Retina (tissue), 1 donor: ENCODE measurements around the gene QRFPR.
"Not testable (repeated sequence)": the region's sequence is repeated elsewhere in the genome, so short reads cannot be mapped to it uniquely, and the experiment has no call there.

Experiments used
- DNase-seq: peaks from one replicate; pipeline ENCODE4 v3.0.0-alpha.2; 2016

QRFPR gene

DNA sequence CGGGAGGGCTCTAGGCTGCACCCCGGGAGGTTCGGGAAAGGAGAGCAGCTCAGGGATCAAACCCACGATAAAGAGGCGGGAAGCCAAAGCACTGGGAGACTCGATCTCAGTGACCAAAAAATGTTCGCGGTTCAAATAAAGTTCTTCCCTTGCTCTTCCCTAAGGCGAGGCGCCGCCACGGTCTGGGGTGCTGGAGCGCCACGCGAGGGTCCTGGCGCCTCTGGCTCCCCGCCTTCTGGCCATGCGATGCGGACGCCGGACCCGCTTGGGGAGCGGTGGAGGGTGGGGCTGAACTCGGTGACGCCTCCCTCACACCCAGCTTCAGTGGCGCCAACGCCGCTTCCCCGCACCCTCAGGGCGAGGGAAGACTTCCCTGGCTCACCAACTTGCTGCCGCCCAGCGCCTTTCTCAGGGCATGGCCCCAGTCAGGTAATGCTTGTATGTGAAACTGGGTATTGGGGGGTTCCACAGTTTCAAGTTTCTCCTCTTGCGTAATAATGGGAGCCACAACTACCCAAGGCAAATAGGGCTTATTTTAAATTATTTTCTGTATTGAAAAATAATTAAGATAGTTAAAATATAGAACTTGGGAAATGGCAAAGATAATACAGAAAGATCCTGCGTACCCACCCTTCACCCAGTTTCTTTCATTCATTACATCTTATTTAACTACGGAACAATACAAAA, at the start of gene QRFPR:
TSS of gene QRFPR (minus strand) at position 243 of the 687 bp plus-strand sequence. CDS start 371 bp downstream, outside the sequence.
- DNase-seq, result no peak

DNA sequence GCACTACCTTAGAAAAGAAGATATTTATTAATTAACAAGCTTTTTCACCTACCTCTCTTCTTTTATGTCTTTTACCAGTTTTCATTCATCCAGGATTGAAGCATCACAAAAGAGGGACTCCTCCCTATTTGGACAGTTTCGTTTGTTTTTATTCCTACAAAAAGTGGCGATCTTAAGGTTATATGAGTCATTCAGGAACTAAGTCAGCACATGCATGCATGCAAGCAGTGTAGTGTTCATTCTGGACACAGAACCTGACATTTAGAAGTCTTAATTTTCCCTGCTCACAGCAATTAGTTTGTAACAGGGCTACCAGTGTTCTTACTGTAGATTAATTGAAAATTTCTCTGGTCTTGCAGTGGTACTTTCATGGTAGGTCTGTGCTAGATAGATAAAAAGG, 47.9 kb upstream of the QRFPR start:
- DNase-seq, result no peak

DNA sequence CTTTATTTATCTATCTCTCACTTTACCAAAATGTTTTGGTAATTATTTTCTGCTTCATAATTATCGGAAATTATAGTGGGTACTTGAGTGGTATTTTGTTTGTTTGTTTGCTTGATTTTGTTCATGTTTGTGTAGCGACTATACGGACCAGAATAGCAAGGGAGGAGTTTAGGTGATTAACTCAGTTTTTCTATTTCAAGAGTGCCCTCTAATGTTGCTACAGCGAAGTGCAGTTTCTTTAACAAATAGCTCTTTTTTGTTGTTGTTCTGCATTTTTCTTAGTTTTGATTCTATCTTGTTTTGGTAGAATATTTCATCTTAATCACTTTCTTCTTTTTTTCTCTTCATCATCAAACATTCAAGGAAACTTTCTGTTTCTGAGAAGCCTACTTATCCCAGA, 40.8 kb upstream of the QRFPR start:
- no peak for DNase-seq

DNA sequence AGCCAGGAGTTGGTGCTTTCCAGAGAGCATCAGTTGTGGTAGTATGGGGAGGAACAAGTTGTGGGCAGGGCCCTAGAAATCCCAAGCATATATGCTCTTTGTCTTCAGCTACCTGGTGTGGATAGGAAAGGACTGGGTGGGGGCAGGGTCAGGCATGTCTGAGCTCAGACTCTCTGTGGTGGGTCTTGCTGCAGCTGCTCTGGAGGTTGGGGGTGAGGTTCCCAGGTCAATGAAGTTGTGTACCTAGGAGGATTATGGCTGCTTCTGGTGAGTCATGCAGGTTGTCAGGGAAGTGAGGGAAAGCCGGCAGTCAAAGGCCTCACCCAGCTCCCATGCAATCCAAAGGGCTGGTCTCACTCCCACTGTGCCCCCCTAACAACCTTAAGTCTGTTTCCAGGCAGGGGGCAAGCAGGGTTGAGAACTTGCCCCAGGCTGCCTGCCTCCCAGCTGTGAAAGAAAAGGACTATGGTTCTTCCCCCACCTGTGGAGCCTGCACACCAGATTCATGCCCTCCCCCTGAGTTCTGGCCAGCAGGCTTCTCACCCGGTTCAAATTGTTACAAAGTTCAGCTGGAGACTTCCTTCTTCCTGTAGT, 30.4 kb upstream of the QRFPR start:
- no peak for DNase-seq

DNA sequence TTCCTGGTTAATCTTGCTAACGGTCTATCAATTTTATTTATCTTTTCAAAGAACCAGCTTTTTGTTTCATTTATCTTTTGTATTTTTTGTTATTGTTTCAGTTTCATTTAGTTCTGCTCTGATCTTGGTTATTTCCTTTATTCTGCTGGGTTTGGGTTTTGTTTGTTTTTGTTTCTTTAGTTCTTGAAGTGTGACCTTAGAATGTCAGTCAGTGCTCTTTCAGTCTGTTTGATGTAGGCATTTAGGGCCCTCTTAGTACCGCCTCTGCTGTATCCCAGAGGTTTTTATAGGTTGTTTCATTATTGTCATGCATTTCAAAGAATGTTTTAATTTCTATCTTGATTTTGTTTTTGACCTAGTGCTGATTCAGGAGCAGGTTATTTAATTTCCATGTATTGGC, 27.7 kb upstream of the QRFPR start:
- not testable (repeated sequence) for DNase-seq

DNA sequence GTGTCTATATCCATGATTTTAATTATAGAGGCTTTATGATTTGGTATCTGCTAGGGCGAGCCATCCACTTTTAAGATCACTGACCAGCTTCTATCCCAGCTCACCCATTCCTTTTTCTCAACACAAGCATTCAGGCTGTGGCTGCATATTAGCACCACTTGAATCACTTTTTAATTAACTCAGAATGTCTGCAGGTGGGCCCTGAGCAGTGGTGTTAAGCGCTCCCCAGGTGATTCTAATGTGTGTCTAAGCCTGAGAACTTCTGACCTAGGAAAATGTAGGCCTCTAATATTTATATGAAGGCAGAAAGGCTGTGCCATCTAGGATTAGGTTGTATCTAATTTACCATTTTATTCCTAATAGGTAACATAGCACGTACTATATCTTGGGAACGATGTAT, 19.8 kb upstream of the QRFPR start:
- DNase-seq, result no peak

DNA sequence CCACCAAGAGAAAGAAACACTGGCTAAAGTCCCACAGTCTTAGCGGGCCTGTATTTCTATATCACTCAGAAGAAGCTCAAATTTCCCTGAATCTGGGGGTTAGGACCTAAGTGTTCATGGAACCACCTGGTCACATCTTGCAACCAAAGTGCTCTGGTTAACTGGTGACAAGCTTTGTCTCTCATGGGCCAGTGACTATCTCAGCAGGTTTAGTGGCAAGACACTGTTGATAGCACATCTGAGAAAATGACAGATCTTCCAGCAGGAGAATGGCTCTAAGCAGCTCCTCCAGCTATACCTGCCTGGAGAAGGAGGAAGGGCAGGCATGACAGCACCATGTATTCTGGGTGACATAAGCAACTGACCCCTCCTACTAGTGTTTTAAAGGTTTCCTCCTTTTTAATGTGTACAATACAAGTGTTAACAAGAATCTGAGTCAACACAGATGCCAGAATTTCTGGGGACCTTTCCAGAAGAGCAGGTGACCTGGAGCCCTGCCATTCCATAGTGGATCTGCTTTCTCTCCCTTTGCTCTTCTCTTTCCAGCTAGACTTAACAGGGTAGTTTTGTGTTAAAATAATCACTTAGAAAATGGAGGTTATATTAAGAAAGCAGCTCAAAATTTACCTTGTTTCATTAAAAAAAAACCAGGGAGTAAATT, 17.3 kb upstream of the QRFPR start:
- no peak for DNase-seq

DNA sequence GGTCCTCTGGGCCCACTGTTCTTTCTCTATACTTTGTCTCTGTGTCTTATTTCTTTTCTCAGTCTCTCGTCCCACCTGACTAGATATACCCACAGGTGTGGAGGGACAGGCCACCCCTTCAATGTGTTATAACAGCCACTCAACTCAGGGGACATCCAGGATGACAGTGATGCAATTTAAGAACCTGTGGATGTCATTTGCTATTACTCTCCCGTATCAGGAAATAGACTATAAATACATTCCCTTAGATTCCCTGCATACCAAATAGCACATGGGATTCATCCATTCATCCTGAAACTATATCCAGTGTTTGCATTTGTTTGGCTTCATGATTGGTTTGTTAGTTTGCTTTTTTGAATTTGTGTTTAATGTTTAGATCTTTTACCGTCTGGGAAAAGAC, 16.6 kb upstream of the QRFPR start:
- DNase-seq, result no peak

DNA sequence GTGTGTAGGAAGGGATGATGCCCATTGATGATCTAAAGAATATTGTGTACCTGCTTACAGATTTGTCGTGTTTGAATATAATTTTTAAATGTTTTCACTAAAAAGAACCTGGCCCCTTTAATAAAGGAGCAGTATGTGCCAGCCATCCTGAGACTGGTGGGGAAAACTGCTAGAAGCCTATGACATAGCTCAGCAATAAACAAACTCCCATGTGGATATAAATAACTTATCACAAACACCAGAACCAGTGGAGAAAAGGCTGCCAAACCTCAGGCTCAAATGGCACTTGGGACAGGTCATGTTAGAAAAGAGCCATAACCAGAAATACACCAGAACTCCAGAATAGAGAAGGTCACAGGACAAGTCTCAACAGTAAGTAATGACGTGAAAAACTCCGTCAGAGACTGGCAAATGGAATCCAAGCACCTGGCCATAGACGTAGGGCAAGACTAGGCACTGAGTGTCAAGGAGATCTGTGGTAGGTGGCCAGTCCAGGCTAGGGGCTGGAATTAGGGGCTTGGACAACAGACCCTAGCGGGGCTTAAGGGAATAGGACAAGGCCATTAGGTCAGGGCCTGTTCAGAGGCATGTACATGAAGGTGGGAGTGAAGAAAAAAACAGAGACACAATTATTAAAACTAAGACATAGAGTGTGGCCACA, 11.7 kb upstream of the QRFPR start:
- no peak for DNase-seq

DNA sequence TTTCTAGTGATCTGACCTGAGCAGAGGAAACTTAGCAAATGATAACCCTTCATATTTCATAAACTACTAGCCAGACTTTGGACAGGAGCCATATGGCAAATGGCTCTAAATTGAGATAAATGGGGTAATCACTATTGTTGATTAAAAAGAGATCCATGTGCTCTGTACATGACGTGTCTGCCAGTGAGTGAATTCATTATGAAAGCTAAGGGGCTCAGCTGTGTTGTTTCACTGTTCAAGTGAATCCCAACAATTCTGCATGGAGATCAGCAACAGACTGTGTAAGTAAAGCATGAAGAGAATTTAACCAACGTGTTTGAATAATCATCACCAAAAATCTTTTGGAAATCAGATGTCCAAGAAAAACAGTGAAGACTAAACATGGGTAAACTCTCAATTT, 9.5 kb upstream of the QRFPR start:
- no peak for DNase-seq

DNA sequence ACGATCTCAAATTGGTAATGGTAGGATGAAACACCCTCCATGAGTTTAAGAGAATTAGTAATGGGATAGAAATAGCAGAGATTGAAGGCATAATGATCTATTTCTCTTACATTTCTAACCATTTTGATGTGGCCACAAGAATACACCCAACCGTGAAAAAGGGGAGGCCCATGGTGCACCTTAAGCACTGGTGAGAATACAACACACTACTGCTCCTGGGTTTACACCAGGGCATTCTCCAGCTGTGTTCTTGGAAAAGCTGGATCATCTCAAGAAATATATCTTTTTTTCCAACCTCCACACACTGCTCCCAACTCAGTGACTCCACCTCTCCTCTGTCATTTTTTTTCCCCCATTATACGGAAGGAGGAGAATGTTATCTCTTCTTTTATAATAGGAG, 1.5 kb downstream of the QRFPR start:
- no peak for DNase-seq

DNA sequence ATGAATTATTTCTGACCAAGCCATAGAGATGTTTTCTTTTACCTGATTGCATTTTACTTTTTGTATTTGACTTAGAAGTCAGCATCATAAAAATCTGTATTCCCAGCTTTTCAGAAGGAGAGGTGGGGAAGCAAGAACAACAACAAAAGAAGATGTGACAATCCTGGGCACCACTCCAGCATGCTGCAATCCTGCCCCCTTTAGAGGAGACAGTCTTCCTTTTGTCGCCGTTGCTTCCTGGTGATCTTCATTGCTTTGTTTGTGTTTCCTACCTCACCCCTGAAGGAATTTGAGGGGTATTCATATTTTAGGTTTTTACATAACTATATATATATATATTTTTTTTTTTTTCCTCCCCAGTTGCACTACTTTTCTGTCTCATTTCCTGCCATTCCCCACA, 3.7 kb downstream of the QRFPR start:
- no peak for DNase-seq

DNA sequence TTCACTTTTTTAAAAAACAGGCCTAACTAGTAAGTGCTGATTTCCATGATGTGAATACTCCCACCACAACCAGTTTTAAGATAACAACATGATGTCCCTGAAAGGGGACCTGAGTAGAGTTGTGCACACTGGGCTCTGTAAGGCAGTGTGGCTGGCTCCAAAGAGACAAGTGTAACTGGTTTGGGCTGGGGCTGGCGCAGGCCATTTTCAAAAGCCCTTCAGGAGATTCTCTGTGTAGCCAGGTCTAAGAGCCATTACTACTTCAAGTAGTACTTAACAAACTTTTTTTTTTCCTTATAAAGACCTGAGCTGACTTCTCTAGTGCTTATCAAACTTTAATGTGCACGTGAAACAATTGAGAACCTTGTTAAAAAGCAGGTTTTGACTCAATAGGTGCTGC, 4.3 kb downstream of the QRFPR start:
- no peak for DNase-seq

DNA sequence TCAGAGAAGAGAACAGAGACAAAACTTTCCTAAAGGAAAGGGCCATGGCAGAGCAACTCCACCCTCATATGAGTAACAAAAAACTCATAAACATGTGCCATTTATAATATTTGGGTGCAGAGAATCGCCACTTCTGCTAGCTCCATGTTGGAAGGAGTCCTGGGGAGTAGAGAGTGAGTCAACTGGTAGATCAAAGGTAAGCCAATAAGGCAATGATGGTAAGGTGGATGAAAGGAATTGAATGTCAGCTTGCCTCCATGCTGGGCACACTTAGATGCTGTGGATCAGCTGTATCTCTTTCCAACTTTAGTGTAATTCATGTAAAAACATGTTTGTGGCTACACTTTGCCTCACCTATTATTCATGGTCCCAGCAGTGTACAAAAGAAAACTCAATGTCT, 4.7 kb downstream of the QRFPR start:
- no peak for DNase-seq

DNA sequence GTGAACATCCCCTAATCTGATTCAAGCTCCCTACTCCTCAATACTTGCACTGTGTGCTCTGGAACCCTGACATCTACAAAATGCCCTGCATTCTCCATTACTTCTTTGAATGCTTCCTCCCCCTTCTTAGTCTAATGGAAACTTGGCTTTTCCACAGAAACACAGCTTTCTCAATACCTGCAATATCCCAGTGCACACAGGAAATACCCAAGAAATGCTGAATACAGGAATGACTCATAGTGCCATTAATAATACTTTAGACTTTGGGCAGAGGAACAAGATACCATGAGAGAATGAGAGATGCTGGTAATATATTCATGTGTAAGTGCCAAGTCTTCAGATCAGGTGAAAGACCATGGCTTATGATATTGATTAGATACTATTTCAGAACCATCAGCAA, 5.6 kb downstream of the QRFPR start:
- no peak for DNase-seq

DNA sequence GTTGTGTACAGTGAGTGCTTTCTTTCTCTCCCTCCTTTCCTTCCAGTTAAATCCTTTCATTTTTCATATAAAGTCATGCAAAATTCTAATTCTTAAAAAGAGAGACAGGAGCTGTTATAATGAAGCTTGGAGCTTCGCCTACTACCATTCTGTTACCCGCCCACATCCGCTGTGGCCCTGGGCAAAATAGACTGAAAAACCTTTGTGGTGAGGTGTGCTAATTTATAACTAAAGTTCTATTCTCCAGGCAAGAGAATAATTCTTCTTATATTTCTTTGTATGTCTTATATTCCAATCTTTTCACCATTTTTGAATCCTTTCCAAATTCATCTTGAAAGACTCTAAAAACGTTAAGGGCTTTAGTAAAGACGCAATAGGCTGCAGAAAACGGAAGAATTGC, 7.0 kb downstream of the QRFPR start:
- DNase-seq, result no peak

DNA sequence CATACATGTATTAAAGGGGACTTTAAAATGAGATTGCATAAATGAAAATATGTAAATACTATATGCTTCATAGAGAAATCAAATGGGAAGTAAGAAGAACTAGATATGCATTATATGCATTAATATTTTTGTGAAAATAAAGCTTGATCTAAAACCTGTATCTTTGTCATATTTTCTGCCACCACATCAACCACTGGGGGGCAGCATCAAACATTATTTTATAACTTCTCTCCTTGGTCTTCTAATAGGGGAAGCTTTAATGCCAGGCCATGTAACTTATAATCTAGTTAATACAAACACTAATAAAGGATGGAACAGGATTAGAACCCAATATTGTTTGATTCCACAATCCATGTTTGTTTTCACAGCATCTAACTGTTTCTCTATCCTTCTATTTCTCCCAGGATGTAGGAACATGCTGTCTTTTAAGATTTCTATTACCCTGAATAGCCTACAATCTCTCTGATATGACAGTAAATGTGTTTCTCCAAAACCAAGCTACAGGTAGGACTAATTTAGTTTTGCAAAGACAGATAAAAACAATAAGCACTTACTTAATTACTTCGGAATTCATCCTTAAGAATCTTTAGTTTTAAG, 10.0 kb downstream of the QRFPR start:
- DNase-seq, result no peak

DNA sequence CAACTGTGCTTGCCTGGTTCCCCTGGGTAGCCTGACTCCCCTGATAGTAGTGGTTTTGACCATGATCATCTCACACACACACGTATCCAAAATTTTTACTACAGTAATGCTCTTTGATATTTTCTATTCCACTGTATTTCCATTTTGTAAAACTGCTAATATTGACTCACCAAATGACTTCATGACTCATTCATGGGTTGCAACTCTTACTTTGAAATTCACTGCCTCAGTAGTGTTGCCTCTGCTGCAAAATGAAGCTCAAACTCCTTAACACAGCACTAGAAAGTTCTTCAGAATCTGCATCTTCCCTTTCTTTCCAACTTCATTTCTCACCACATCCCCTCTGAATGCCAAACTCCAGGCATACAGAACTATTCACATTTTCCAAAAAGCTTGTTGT, 20.3 kb downstream of the QRFPR start:
- DNase-seq, result no peak

DNA sequence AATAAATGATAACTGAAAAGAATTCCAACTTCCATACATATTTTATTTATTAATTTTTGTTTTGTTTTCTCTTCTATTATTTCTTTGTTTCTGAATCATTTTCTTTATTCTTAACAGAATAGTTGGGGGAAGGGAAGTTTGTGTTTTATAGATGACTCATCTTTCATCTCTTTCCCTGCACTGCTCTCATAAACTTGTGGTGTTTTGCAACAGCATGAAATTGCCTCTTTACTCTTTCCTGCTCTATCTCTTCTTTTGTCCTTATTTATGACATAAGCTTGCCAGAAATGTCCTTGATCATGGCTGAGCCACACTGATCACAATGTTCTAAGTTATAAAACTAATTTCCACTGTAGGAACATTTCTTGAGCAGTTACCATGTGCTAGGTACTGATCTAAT, 22.3 kb downstream of the QRFPR start:
- DNase-seq, result no peak

DNA sequence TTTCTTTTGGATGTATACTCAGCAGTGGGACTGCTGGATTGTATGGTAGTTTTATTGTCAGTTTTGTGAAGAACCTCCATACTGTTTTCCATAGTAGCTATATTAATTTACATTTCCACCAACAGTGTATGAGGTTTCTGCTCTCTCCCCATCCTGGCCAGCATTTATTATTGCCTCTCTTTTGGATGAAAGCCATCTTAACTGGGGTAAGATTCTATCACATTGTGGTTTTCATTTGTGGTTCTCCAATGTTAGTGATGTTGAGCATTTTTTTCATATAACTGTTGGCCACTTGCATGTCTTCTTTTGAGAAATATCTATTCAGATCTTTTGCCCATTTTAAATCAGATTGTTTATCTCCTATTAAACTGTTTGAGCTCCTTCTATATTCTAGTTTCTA, 27.6 kb downstream of the QRFPR start:
- DNase-seq, result no peak

DNA sequence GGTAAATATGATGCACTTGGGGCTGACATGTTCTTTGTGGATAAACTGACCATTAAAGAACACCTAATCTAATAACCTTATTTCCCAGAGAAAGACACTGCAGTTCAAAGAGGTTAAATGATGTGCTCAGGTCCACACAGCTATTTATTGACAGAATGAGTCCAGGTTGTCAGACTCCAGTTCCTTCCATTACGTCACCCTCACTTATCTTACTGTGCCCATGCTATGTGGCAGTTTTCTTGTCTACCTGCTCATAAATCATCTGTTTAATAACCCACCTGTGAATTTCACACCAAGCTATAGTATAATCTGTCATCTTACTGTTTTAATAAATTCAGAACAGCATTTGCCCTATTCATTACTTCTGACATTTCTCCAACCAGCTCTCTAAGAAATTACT, 36.7 kb downstream of the QRFPR start:
- DNase-seq, result no peak

DNA sequence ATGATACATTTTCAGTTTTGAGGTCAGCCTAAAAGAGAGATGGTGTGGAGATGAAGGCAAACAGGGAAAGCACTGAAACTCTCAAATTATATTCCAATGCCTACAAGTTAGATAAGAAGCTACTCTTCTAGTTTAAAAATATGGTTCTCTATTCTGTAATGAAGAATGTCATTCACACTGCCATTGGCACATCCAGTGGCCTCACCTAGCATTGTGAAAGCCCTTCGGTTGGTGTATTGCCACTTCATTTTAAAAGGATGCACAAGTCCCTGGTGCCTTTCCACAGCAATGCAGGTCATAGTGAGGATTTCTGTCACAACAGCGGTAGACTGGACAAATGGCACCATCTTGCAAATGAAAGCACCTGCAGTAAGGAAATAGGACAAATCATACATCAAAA, 40.6 kb downstream of the QRFPR start:
- DNase-seq, result no peak

DNA sequence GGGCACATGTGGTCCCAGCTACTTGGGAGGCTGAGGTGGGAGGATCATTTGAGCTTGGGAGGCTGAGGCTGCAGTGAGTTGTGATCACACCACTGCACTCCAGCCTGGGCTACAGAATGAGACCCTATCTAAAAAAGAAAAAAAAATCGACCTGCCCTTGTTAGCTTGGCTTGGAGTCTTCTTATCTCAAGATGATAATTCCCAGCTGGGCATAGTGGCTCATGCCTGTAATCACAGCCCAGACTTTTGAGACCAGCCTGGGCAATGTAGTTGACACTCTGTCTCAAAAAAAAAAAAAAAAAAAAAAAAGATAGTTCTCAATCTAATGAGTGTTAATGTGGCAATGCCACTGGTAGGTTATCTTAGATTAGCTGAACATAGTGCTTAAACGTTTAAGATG, 41.0 kb downstream of the QRFPR start:
- DNase-seq, result no peak

DNA sequence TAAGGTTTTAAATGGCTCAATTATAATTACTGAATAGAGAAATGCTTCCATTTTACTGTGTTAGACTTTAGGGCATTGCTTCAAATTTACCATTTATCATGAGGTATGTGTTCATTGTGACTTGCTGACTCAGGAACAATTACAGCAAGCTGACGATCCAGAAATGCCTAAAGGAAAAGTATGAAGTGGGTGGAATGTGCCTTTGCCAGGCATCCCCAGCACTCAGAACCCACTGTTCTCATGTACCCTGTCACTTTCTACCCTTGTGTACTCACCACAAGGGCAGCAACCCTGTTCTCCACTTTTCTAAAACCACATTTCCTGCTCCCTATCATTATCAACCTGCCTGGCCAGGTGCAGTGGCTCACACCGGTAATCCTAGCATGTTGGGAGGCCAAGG, 41.5 kb downstream of the QRFPR start:
- no peak for DNase-seq
